Colonic mucosa (tissue), 4 donors: ENCODE measurements around the gene DLST. TPM values are rescaled to one million over a fixed set of nuclear protein-coding genes. Genes with fewer than 3 reads are reported as not detected.

Experiments
- DNase-seq: peaks from one replicate; pipeline ENCODE4 v3.0.0-alpha.2; 2020
- H3K27ac ChIP-seq: fragments of 200-600 bp; one replicate; pipeline ENCODE4 v1.8.0; 2021
- H3K27me3 ChIP-seq: fragments of 200-600 bp; one replicate; pipeline ENCODE4 v1.8.0; 2021
- H3K36me3 ChIP-seq: fragments of 200-600 bp; one replicate; pipeline ENCODE4 v1.8.0; 2021
- H3K4me1 ChIP-seq: fragments of 200-600 bp; one replicate; pipeline ENCODE4 v1.8.0; 2021; ENCODE audit warnings: mild to moderate bottlenecking
- H3K4me3 ChIP-seq: fragments of 200-600 bp; one replicate; pipeline ENCODE4 v1.8.0; 2021
- H3K9ac ChIP-seq, 2 donors: one replicate each; pipeline ENCODE4 v1.7.0; 2013; ENCODE audit warnings: control low read depth in 2 of 2, low read depth in 2 of 2, low read length in 2 of 2
- H3K9me3 ChIP-seq: fragments of 200-600 bp; one replicate; pipeline ENCODE4 v1.8.0; 2021
- CTCF ChIP-seq: fragments of 200-600 bp; IDR thresholded peaks from one replicate; pipeline ENCODE4 v1.8.0; 2022; ENCODE audit warnings: antibody characterized with exemption, mild to moderate bottlenecking
- intact Hi-C: fragments of 100-400 bp; cut with DNase I; formaldehyde crosslinking; loops from one replicate; pipeline ENCODE4 v1.14.1; 2022
- total RNA-seq, 2 donors: library from RNA; stranded (reverse); fragmentation: NEBNext Ultra II Directional in 1 of 2; extraction: Animal tissue kit (Norgen Biotek cat#: 25700) in 1 of 2; gene quantifications; one replicate each; pipeline ENCODE4 v1.2.1, GENCODE V29; 2021
- donor health status: healthy.
- donor health status: DM: no; HTN: no; CAD: no.
- donor health status: DM: no; HTN: no; CAD: no.

DLST gene
- total RNA-seq, 2 donors from 2014 or later: 148 to 149 TPM

- H3K9me3 ChIP-seq: no peaks in the 10 kb centered on the region
- H3K4me1 ChIP-seq: peaks cover 6% of the 10 kb centered on the region
- no peak for TF ChIP-seq CTCF
- no peaks in the 10 kb centered on the region for H3K36me3 ChIP-seq
- intact Hi-C loops: no loop called here
- H3K9ac ChIP-seq: no peak overlapping the region
- H3K27ac ChIP-seq: peak overlapping the region; percentile 62
- H3K4me3 ChIP-seq: no peak overlapping the region
- no peaks in the 10 kb centered on the region for H3K27me3 ChIP-seq
- DNase-seq: no peak
Measured at GRCh38 chr14:74938531-74939495, 57.1 kb downstream of the DLST start.

DNA sequence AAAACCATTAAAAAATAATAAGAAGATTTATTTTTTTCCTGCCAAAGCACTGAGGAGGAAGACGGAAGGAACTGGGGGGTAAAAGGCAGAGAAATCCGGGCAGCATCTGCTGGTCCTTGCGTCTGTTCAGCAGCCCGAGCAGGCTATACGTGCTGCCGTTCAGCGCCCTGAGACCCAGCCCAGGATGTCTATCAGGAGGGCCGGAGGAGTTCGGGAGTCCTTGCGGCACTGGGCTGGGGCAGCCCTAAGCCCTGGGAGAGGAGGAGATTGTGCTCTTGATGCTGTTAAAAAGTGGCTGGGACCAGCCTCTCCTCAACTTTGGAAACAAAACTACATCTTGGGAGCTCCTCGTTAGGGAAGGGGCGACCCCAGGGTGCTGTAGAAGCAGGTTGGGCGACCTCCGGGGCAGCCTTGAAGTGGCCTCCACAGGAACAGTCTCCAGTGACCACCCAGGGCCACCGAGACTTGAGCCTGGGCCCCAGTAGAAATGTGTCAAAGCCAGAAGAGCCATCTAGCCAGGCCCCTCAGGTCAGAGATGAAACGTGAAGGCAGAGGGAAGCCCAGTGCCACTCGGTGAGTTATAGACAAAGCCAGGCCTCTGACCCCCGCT lies 59.3 kb downstream of the DLST start:
- Histone ChIP-seq H3K27ac (peak overlapping the region; percentile 39), H3K4me3 (no peak overlapping the region)
- no peak for DNase-seq

GRCh38 chr14:74941676-74942097 lies 60.0 kb downstream of the DLST start:
- H3K9me3 ChIP-seq: no peaks in the 10 kb centered on the region
- no peaks in the 10 kb centered on the region for H3K36me3 ChIP-seq
- no peaks in the 10 kb centered on the region for H3K27me3 ChIP-seq
- H3K27ac ChIP-seq: peak overlapping the region; percentile 39
- H3K9ac ChIP-seq: peak overlapping the region; percentile 28 to 51
- no peak overlapping the region for H3K4me3 ChIP-seq
- DNase-seq: no peak
- H3K4me1 ChIP-seq: peaks cover 6% of the 10 kb centered on the region
- no peak for TF ChIP-seq CTCF
- intact Hi-C loops: loop anchor here (10.0 kb wide), 1 partner anchor 363 kb away; no protein-coding TSS in a partner anchor

More for the DNA sequence above, 59.3 kb downstream of the DLST start:
- Histone ChIP-seq H3K4me1 (peaks cover 6% of the 10 kb centered on the region), H3K9me3 (no peaks in the 10 kb centered on the region), H3K9ac (peak overlapping the region in 1 of 2 donors; percentile 51), H3K36me3 (no peaks in the 10 kb centered on the region), H3K27me3 (no peaks in the 10 kb centered on the region)
- no peak for TF ChIP-seq CTCF
- intact Hi-C loops: loop anchor here (10.0 kb wide), 1 partner anchor 364 kb away; no protein-coding TSS in a partner anchor

- Histone ChIP-seq H3K4me1 (peaks cover 6% of the 10 kb centered on the region), H3K9ac (peak overlapping the region; percentile 28 to 51), H3K27ac (peak overlapping the region; percentile 39), H3K4me3 (no peak overlapping the region), H3K27me3 (no peaks in the 10 kb centered on the region), H3K36me3 (no peaks in the 10 kb centered on the region), H3K9me3 (no peaks in the 10 kb centered on the region)
- intact Hi-C loops: loop anchor here (10.0 kb wide), 1 partner anchor 363 kb away; no protein-coding TSS in a partner anchor
- DNase-seq: no peak
- TF ChIP-seq CTCF: no peak
Measured at GRCh38 chr14:74942181-74942580, 60.5 kb downstream of the DLST start.

- Histone ChIP-seq H3K36me3 (no peaks in the 10 kb centered on the region), H3K4me1 (peaks cover 6% of the 10 kb centered on the region), H3K9ac (peak overlapping the region in 1 of 2 donors; percentile 28), H3K4me3 (no peak overlapping the region), H3K9me3 (no peaks in the 10 kb centered on the region), H3K27me3 (no peaks in the 10 kb centered on the region), H3K27ac (no peak overlapping the region)
- DNase-seq: no peak
- intact Hi-C loops: loop anchor here (10.0 kb wide), 1 partner anchor 362 kb away; no protein-coding TSS in a partner anchor
- no peak for TF ChIP-seq CTCF
Measured at GRCh38 chr14:74942608-74943007, 60.9 kb downstream of the DLST start.
